ENCODE measurements around the gene SPDEF. TPM values are rescaled to one million over a fixed set of nuclear protein-coding genes. Genes with fewer than 3 reads are reported as not detected.
A peak's percentile ranks its signal among the peaks of the same experiment; 100 is the strongest.

SPDEF gene
- total RNA-seq, 1 donor from 2014 or later, result 0.19 TPM

GRCh38 chr6:34532230-34532629, 23.9 kb downstream of the SPDEF start:
- no peak for DNase-seq (ENCODE audit: low spot score)

GRCh38 chr6:34531580-34532201, 24.4 kb downstream of the SPDEF start:
- DNase-seq (ENCODE audit: low spot score), result peak; percentile 82
- intact Hi-C loops (cut with DNase I), result no loop called here

More at GRCh38 chr6:34532230-34532629, 23.9 kb downstream of the SPDEF start:
- intact Hi-C loops (cut with DNase I), result no loop called here

GRCh38 chr6:34530753-34531365, 25.3 kb downstream of the SPDEF start:
- DNase-seq (ENCODE audit: low spot score), result no peak
- intact Hi-C loops (cut with DNase I), result no loop called here

GRCh38 chr6:34529665-34530327, 26.3 kb downstream of the SPDEF start:
- intact Hi-C loops (cut with DNase I), result no loop called here
- no peak for DNase-seq (ENCODE audit: low spot score)

GRCh38 chr6:34528996-34529664, 27.0 kb downstream of the SPDEF start:
- intact Hi-C loops (cut with DNase I), result no loop called here
- DNase-seq (ENCODE audit: low spot score), result no peak

GRCh38 chr6:34527751-34528670, 28.1 kb downstream of the SPDEF start:
- DNase-seq (ENCODE audit: low spot score), result no peak
- intact Hi-C loops (cut with DNase I), result loop anchor here (1.0 kb wide), 1 partner anchor 81 kb away; no protein-coding TSS in a partner anchor

- intact Hi-C loops (cut with DNase I), result loop anchor here (1.0 kb wide), 1 partner anchor 82 kb away; no protein-coding TSS in a partner anchor
- peak; percentile 97 for DNase-seq (ENCODE audit: low spot score)
These were observed 29.0 kb downstream of the SPDEF start for GRCh38 chr6:34526992-34527728.

- DNase-seq (ENCODE audit: low spot score), result no peak
- intact Hi-C loops (cut with DNase I), result no loop called here
These were observed 29.7 kb downstream of the SPDEF start for GRCh38 chr6:34526241-34526972.

GRCh38 chr6:34525431-34526175, 30.5 kb downstream of the SPDEF start:
- intact Hi-C loops (cut with DNase I), result no loop called here
- no peak for DNase-seq (ENCODE audit: low spot score)

GRCh38 chr6:34524971-34525370, 31.2 kb downstream of the SPDEF start:
- intact Hi-C loops (cut with DNase I), result no loop called here
- DNase-seq (ENCODE audit: low spot score), result no peak

GRCh38 chr6:34524499-34524898, 31.6 kb downstream of the SPDEF start:
- intact Hi-C loops (cut with DNase I), result no loop called here
- DNase-seq (ENCODE audit: low spot score), result no peak

- intact Hi-C loops (cut with DNase I), result no loop called here
- no peak for DNase-seq (ENCODE audit: low spot score)
These were observed 32.5 kb downstream of the SPDEF start for GRCh38 chr6:34523441-34524206.

GRCh38 chr6:34522761-34523160, 33.4 kb downstream of the SPDEF start:
- intact Hi-C loops (cut with DNase I), result no loop called here
- no peak for DNase-seq (ENCODE audit: low spot score)

GRCh38 chr6:34521463-34522285, 34.5 kb downstream of the SPDEF start:
- intact Hi-C loops (cut with DNase I), result no loop called here

GRCh38 chr6:34520645-34521462, 35.3 kb downstream of the SPDEF start:
- DNase-seq (ENCODE audit: low spot score), result no peak
- intact Hi-C loops (cut with DNase I), result no loop called here

More at GRCh38 chr6:34521463-34522285, 34.5 kb downstream of the SPDEF start:
- no peak for DNase-seq (ENCODE audit: low spot score)

Measured in cardiac septum (tissue), 1 donor.